ENCODE results near the gene ANGEL1.
A peak's percentile ranks its signal among the peaks of the same experiment; 100 is the strongest.

Gene ANGEL1

GRCh38 chr14:76769636-76770292, 42.9 kb downstream of the ANGEL1 start:
- TF ChIP-seq, protein P1, sequence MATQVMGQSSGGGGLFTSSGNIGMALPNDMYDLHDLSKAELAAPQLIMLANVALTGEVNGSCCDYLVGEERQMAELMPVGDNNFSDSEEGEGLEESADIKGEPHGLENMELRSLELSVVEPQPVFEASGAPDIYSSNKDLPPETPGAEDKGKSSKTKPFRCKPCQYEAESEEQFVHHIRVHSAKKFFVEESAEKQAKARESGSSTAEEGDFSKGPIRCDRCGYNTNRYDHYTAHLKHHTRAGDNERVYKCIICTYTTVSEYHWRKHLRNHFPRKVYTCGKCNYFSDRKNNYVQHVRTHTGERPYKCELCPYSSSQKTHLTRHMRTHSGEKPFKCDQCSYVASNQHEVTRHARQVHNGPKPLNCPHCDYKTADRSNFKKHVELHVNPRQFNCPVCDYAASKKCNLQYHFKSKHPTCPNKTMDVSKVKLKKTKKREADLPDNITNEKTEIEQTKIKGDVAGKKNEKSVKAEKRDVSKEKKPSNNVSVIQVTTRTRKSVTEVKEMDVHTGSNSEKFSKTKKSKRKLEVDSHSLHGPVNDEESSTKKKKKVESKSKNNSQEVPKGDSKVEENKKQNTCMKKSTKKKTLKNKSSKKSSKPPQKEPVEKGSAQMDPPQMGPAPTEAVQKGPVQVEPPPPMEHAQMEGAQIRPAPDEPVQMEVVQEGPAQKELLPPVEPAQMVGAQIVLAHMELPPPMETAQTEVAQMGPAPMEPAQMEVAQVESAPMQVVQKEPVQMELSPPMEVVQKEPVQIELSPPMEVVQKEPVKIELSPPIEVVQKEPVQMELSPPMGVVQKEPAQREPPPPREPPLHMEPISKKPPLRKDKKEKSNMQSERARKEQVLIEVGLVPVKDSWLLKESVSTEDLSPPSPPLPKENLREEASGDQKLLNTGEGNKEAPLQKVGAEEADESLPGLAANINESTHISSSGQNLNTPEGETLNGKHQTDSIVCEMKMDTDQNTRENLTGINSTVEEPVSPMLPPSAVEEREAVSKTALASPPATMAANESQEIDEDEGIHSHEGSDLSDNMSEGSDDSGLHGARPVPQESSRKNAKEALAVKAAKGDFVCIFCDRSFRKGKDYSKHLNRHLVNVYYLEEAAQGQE (IDR thresholded peaks at IDR 0.05; ENCODE audit: insufficient replicate concordance, low read depth): no peak
- no peak for TF ChIP-seq GABPA (IDR thresholded peaks at IDR 0.05; ENCODE audit: low read depth)
- TF ChIP-seq, protein P2, sequence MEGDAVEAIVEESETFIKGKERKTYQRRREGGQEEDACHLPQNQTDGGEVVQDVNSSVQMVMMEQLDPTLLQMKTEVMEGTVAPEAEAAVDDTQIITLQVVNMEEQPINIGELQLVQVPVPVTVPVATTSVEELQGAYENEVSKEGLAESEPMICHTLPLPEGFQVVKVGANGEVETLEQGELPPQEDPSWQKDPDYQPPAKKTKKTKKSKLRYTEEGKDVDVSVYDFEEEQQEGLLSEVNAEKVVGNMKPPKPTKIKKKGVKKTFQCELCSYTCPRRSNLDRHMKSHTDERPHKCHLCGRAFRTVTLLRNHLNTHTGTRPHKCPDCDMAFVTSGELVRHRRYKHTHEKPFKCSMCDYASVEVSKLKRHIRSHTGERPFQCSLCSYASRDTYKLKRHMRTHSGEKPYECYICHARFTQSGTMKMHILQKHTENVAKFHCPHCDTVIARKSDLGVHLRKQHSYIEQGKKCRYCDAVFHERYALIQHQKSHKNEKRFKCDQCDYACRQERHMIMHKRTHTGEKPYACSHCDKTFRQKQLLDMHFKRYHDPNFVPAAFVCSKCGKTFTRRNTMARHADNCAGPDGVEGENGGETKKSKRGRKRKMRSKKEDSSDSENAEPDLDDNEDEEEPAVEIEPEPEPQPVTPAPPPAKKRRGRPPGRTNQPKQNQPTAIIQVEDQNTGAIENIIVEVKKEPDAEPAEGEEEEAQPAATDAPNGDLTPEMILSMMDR (IDR thresholded peaks at IDR 0.05; ENCODE audit: insufficient read depth, low read length): no peak
- no peak for TF ChIP-seq POLR2AphosphoS5 (IDR thresholded peaks at IDR 0.05; ENCODE audit: low read depth)
- no peak for TF ChIP-seq SPI1 (IDR thresholded peaks at IDR 0.05; ENCODE audit: borderline replicate concordance, low read depth)
- DNase-seq (ENCODE audit: low read depth in 1 of 2, low spot score in 1 of 2): no peak
- H3K27me3 ChIP-seq (ENCODE audit: insufficient read depth, poor library complexity, severe bottlenecking): no peaks in the 10 kb centered on the region
- no peak overlapping the region for H3K27ac ChIP-seq (replicated peaks)
- no peak overlapping the region for H3K4me3 ChIP-seq (replicated peaks; ENCODE audit: insufficient read depth, low read length)

- no peak overlapping the region for H3K27ac ChIP-seq (replicated peaks)
- H3K4me3 ChIP-seq (replicated peaks; ENCODE audit: insufficient read depth, low read length): no peak overlapping the region
- no peaks in the 10 kb centered on the region for H3K27me3 ChIP-seq (ENCODE audit: insufficient read depth, poor library complexity, severe bottlenecking)
- no peak for DNase-seq (ENCODE audit: low read depth in 1 of 2, low spot score in 1 of 2)
- TF ChIP-seq SPI1 (IDR thresholded peaks at IDR 0.05; ENCODE audit: borderline replicate concordance, low read depth): no peak
- TF ChIP-seq, protein P2 (IDR thresholded peaks at IDR 0.05; ENCODE audit: insufficient read depth, low read length): no peak
- no peak for TF ChIP-seq GABPA (IDR thresholded peaks at IDR 0.05; ENCODE audit: low read depth)
- no peak for TF ChIP-seq POLR2AphosphoS5 (IDR thresholded peaks at IDR 0.05; ENCODE audit: low read depth)
- TF ChIP-seq, protein P1 (IDR thresholded peaks at IDR 0.05; ENCODE audit: insufficient replicate concordance, low read depth): no peak
Measured at GRCh38 chr14:76768671-76769500, 43.8 kb downstream of the ANGEL1 start.

- H3K27me3 ChIP-seq (ENCODE audit: insufficient read depth, poor library complexity, severe bottlenecking): no peaks in the 10 kb centered on the region
- H3K4me3 ChIP-seq (replicated peaks; ENCODE audit: insufficient read depth, low read length): no peak overlapping the region
- peak; percentile 78 for TF ChIP-seq SPI1 (IDR thresholded peaks at IDR 0.05; ENCODE audit: borderline replicate concordance, low read depth)
- TF ChIP-seq, protein P2 (IDR thresholded peaks at IDR 0.05; ENCODE audit: insufficient read depth, low read length): no peak
- peak overlapping the region; percentile 26 for H3K27ac ChIP-seq (replicated peaks)
- DNase-seq (ENCODE audit: low read depth in 1 of 2, low spot score in 1 of 2): peak; percentile 81 to 84
Measured at GRCh38 chr14:76767681-76768656, 44.7 kb downstream of the ANGEL1 start.
